ENCODE results near the gene PSEN1.

DNA sequence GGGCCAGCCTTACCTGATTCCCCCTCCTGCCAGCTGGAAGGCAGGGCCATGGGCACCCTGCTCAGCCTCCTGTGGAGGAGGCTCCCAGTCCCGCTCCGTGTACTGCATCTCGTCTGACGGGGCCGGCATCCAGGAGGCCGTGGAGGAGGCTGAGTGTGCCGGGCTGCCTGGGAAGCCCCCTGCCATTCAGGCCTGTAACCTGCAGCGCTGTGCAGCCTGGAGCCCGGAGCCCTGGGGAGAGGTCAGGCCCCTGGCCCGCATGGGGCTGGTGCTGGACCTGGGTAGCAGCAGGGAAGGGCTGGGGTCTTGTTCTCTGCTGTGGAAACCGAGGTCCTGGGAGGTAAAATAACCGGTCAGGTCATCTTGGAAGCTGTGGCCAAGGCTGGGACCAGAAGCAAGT, 117.4 kb downstream of the PSEN1 start:
- TF ChIP-seq EZH2 (IDR thresholded peaks at IDR 0.05; ENCODE audit: insufficient read depth, poor library complexity, severe bottlenecking) (no peak), EZH2phosphoT487 (IDR thresholded peaks at IDR 0.05; ENCODE audit: insufficient read depth, low read depth) (no peak)

Measured in GM23248 (cell line).